ENCODE measurements around the gene IQGAP2.

The IQGAP2 gene

GRCh38 chr5:76439929-76440328 lies 36.8 kb downstream of the IQGAP2 start:
- no peak for TF ChIP-seq CTCF (IDR thresholded peaks at IDR 0.05; ENCODE audit: insufficient read depth, low read length, poor library complexity, severe bottlenecking)
- Histone ChIP-seq H3K4me3 (replicated peaks; ENCODE audit: low read depth, low read length) (no peak overlapping the region), H3K36me3 (ENCODE audit: control insufficient read depth, insufficient read depth, low read length) (no peaks in the 10 kb centered on the region), H3K27me3 (replicated peaks; ENCODE audit: control insufficient read depth, insufficient read depth, low read length) (no peaks in the 10 kb centered on the region)
- no peak for DNase-seq (ENCODE audit: extremely low read depth, insufficient read length)

GRCh38 chr5:76441101-76441500 lies 38.0 kb downstream of the IQGAP2 start:
- Histone ChIP-seq H3K27me3 (replicated peaks; ENCODE audit: control insufficient read depth, insufficient read depth, low read length) (no peaks in the 10 kb centered on the region), H3K4me3 (replicated peaks; ENCODE audit: low read depth, low read length) (no peak overlapping the region), H3K36me3 (ENCODE audit: control insufficient read depth, insufficient read depth, low read length) (no peaks in the 10 kb centered on the region)
- no peak for DNase-seq (ENCODE audit: extremely low read depth, insufficient read length)
- no peak for TF ChIP-seq CTCF (IDR thresholded peaks at IDR 0.05; ENCODE audit: insufficient read depth, low read length, poor library complexity, severe bottlenecking)

GRCh38 chr5:76441890-76442673 lies 39.0 kb downstream of the IQGAP2 start:
- Histone ChIP-seq H3K27me3 (replicated peaks; ENCODE audit: control insufficient read depth, insufficient read depth, low read length) (no peaks in the 10 kb centered on the region), H3K4me3 (replicated peaks; ENCODE audit: low read depth, low read length) (no peak overlapping the region), H3K36me3 (ENCODE audit: control insufficient read depth, insufficient read depth, low read length) (no peaks in the 10 kb centered on the region)
- no peak for DNase-seq (ENCODE audit: extremely low read depth, insufficient read length)
- no peak for TF ChIP-seq CTCF (IDR thresholded peaks at IDR 0.05; ENCODE audit: insufficient read depth, low read length, poor library complexity, severe bottlenecking)

GRCh38 chr5:76443066-76443800 lies 40.1 kb downstream of the IQGAP2 start:
- DNase-seq (ENCODE audit: extremely low read depth, insufficient read length) = no peak
- no peaks in the 10 kb centered on the region for H3K36me3 ChIP-seq (ENCODE audit: control insufficient read depth, insufficient read depth, low read length)
- no peak overlapping the region for H3K4me3 ChIP-seq (replicated peaks; ENCODE audit: low read depth, low read length)
- no peaks in the 10 kb centered on the region for H3K27me3 ChIP-seq (replicated peaks; ENCODE audit: control insufficient read depth, insufficient read depth, low read length)
- TF ChIP-seq CTCF (IDR thresholded peaks at IDR 0.05; ENCODE audit: insufficient read depth, low read length, poor library complexity, severe bottlenecking) = no peak

- no peak for DNase-seq (ENCODE audit: extremely low read depth, insufficient read length)
- no peaks in the 10 kb centered on the region for H3K27me3 ChIP-seq (replicated peaks; ENCODE audit: control insufficient read depth, insufficient read depth, low read length)
- no peak for TF ChIP-seq CTCF (IDR thresholded peaks at IDR 0.05; ENCODE audit: insufficient read depth, low read length, poor library complexity, severe bottlenecking)
These were observed 42.0 kb downstream of the IQGAP2 start for GRCh38 chr5:76445063-76445462.

More at GRCh38 chr5:76445063-76445462, 42.0 kb downstream of the IQGAP2 start:
- H3K4me3 ChIP-seq (replicated peaks; ENCODE audit: low read depth, low read length) = no peak overlapping the region
- peaks cover 1% of the 10 kb centered on the region; the same call in 1 of the 2 replicates for H3K36me3 ChIP-seq (ENCODE audit: control insufficient read depth, insufficient read depth, low read length)

Measured in GM06990 (cell line).